NCI-H128 (cell line): ENCODE measurements around the gene OCEL1.

Source experiments
- DNase-seq: peaks from one replicate; lab custom pipeline; 2025; ENCODE audit not compliant: unreplicated experiment; lab: John Stamatoyannopoulos, UW

Gene OCEL1

DNA sequence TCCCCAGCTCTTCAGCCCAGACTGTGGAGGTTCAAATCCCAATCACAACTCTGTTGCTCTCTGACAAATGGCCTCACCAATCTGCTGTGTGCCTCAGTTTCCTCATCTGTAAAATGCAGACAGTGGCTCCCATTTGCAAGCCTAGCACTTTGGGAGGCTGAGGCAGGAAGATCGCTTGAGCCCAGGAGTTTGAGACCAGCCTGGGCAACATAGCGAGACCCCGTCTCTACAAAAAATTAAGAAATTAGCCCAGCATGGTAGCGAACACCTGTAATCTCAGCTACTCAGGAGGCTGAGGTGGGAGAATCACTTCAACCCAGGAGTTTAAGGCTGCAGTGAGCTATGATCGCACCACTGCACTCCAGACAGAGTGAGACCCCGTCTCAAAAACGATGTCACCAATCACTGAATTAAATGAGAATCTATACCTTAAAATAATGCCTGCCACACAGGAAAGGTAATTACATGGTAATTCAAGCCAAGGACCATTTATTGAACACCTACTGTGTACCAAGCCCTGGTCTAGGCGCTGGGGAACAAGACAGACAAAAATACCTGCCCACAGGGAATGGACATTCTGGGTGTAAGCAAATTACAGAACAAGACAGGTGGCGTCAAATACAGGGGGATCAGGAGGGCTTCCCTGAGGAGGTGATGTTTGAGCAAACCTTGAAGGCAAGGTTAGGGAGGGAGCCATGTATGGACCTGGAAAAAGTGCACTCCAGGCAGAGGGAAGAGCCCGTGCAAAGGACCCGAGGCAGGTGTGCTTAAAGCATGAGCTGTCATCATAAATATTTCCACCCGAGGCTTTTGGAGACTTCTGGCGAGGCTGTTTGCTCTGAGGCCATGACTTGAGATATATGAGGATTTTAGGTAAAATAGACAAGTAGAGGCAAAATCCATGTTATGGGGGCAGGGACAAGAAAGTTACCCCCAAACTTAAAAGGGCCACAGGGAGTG, 12.0 kb downstream of the OCEL1 start:
- no peak for DNase-seq

DNA sequence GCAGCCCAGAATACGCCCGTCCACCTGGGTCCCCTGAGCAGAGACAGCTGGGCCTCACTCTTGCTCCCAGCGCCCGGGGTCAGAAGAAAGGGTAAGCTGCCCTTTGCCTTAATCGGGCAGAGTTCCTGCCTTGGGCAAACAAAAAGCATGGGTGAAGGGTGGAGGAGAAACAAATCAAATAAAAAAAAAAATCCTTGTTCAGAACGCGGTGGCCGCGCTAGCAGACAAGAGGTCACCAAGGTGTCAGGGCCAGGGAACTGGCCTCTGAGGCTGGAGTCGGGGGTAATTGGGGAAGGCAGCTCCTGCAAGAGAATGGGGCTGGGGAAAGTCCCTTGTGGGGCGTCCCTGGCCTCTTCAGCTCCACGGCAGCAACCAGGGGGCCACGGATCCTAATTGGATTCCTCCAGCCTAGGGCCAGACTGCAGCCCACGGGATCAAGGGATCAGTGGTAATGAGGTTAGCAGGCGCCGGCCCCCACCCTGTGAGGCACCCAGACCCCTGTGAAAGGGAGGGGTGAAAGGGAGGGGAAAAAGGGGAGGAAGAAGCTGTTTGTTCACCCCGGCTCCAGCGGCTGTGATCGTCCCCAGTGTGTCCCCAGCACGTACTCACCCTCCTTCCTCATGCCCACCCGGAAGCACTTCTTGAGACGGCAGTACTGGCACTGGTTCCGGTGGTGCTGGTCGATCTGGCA, 14.2 kb downstream of the OCEL1 start:
- no peak for DNase-seq

DNA sequence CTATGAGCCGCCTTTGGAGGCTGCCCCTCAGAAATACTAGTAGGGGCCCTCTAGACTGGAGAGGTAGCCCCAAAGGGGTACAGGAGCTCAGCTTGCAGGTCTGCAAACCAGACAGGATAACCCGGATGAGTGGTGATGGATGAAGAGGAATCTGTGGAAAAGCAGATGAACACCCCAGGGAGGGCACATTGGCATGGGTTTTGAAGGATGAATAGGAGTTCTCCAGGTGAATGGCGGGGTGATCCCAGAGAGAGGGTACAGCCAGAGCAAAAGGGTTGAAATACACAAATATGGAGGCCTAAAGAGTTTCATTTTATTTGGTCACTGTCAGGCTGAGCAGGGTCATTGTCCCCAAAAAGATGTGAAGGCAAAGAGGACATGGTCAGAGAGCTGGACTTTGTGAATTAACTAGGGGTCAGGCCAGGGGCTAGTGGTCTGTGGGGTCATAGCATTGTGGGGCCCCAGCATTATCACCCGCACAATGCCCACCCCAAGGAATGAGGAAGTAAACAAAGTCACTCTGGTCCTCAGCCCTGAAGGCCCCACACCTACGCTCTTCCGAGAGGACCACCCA, 14.9 kb downstream of the OCEL1 start:
- no peak for DNase-seq

DNA sequence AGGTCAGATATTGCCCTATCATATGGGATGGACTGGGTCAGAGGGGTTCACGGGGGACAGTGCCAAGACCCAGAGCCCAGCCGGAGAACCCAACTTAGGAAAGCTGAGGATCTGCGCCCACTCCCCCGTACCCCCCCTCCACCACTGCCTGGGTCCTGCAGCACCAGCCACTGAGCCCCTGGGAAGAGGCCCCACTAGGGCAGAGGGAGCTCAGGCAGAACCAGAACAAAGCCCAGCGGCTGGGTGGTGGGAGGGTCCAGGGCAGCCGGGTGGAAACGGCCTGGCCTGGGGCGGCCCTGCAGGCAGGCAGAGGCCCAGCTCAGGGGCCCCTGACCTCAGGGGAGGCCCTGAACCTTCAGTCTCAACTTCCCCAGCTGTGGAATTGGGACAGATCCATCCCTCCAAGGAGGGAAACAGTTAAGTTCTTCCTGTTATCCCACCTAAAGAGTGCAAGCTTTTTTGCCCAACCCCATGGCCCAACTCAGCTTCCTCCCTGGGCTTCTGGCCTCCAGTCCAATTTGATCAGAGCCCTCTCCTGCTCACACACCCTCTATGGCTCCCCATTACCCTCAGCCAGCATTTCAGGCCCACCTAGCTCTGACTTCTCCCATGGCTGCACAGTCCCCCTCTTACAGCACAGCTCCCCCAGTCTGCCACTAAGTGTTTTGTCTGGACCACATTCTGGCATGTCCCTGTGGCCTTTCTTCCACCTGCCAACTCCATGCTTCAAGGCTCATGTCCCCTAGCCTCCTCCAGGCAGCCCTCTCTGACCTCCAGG, 16.6 kb downstream of the OCEL1 start:
- DNase-seq: no peak

DNA sequence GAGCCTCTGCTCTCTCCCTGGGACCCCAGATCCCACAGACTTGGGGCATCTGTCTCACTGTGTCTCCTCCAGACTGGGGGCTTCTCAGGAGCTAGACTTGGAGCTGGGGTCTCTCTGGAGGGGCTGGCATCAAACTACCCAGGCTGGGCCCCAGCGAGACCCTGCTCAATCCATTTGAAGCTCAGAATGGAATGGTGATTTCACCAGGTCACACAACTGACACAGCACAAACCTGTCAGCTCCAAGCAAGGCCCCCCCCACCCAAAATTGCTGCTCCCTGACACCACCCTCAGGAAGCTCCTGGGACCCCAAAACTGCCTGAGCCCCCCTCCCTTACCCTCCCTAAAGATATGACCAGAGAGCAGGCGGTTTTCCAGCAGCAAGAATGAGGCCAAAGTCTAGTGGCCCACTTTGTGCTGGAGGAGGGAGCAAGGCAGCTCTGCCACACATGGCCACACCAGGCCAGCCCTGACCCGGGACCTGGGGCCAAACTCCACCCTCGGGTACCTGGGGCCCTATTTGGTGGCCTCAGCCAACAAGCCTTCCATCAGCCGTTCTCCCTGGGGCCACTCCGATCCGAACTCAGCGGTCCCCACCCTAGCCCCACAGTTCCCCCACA, 17.3 kb downstream of the OCEL1 start:
- no peak for DNase-seq

DNA sequence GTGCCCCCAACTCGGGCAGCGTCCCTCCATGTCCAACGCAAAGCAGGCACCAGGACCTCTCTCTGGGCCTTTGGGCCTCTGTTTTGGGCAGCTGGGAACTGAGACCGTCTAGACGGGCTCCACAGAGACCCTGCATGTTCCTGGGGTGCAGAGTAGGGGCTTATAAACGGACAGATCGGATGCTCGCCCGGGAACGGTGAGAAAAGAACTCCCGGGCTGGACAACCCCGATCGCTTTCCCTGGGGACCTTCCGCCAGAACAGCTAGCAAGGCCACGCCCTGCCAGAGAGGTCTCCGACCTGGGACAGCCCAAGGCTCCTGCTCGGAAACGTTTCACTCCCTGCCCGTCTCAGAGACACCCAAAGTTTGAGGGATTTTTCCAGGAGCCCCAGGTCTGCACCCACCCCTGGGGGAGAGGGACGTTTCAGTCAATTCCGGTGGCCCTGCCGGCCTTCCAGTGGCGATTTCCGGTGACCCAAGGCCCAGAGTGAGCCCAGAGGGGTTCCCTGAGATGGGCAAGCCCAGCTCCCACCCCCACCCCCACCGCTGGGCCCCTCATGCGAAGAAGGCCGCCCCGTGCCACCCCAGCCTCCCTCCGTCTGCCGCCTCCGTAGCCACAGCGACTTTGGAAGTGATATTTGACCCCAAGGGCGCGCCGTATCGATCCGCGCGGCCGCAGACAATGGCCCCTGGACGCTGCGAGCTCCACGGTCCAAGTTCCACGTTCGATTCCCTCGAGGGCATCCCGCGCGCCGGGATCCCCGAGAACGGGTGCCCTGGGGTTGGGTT, 18.0 kb downstream of the OCEL1 start:
- DNase-seq: no peak

DNA sequence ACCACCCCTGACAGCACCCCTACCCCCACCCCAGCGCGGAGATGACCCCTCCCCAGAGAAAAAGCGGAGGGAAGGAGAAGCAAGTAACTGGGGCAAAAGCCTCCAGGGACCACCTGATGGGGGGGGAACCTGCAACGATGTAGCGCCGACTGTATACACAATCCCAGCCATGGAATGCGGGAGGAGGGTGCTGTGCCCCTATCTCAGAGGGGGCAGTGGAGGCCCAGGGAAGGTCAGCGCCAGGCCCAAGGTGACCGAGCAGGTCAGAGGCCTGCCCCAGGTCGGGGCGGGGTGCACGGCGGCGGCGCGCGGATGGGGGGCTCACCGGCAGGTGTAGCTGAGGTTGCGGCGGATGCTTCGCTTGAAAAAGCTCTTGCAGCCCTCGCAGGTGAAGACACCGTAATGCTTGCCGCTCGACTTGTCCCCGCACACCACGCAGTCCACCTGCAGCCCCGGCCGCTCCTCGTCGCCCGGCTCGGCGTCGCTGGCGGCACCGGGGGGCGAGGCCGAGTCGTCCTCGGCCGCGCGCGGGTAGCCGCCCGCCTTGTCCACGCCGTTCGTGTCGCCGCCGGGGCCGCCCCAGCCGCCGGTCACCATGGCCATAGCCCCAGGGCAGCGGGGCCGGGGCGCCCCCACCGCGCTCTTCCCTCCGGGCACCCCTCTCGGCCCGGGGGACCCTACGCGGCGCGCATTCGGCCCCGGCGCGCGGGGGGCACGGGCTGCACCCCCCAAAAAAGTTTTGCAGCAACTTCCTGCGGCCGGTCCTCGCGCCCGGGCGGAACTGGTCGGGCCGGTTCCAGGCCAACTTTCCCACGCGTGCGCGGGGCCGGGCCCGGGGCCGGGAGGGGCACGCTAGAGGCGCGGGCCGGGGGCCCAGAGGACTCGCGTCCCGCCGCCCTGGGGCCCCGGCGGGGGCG, 18.9 kb downstream of the OCEL1 start:
- DNase-seq: no peak

DNA sequence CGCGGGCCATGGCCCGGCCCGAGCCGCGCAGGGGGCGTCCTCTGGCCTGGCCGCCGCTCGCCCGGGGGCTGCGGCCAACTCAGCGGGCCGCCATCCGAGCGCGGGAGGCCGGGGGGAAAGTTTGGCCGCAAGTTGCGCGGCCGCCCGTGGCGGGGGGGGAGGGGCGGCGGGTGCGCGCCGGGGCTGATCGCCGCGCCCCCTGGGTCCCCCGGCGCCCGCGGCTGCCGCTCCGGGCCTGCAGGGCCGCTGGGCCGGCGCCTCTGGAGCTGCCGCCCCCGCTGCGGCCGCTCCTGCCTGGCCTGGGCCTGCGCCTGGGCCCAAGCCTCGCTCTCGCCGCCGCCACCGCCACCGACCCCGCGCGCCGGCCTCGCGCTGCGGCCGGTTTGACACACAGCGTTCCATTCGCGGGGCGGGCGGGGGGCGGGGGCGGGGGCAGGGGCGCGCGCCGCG, 19.5 kb downstream of the OCEL1 start, which contains the start of gene NR2F6:
Gene NR2F6 (minus strand): TSS at position 385 of the 450 bp plus-strand sequence. CDS start 699 bp downstream, outside the sequence.
- DNase-seq: no peak

DNA sequence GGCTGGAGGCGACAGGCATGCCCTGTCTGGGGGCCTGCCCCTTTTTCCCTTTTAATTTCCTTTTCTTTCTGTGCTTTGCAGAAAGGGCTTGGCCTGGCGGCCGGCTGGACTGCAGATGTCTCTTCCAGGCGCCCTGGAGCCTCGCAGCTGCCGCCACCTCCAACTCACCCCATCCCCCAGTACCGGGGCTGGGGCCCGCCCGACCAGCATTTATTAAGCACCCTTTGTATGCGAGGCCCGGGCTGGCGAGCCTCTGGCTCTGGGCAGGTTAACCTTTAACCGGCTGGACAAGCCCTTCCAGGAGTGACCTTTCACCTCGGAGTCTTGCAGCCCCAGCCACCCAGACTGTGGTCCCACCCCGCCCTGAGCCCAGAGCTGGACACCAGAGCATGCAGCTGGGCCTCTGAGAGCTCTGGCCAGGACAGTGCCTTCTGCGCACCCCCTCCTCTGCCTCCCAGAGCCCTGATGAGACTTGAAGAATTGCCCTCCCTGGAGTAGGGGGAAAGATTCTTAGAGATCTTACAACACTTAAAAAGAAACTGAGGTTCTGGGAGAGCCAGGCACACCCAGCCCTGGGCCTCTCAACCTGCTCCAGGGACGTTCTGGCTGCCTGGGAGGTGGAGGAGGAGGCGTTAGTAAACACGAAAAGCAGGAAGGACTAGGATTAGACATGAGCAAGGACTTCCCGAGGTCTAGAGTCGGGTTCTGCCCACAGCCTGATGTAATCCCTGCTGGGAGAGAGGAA, 20.8 kb downstream of the OCEL1 start:
- DNase-seq: no peak

DNA sequence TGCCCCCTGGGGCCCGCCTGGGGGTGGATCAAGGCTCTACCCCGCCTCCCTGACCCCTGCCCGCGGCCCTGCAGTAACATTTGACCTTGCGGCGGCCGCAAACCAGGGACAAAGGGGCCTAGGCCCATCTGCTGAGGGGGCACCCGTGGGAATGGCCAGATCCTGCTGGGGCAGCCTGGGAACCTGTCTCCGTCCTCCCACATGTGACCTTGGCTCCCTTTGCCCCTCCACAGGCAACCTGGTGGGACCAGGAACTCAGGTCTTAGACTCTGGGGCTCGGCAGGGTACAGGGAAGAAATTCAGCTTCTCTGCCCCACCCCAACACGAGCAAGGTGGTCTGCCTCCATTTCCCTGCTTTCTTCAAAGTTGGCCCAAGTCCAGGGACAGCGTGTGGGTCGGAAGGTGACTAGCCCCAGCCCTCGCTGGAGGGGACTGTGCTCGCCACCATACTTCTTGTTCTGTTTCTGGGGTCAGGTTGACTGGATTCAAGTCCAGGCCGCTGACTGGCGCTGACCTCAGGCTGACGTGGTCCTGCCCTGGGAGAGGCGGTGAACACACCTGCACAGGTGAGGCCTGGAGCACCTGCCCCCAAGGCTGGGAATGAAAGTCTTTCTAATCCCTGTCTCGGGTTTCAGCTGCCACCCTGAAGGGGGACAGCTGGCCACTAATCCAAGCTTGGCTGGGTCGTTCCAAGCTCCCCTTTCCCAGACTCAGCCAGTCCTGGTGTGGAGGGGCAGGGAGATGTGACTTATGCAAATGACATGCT, 22.2 kb downstream of the OCEL1 start:
- no peak for DNase-seq

DNA sequence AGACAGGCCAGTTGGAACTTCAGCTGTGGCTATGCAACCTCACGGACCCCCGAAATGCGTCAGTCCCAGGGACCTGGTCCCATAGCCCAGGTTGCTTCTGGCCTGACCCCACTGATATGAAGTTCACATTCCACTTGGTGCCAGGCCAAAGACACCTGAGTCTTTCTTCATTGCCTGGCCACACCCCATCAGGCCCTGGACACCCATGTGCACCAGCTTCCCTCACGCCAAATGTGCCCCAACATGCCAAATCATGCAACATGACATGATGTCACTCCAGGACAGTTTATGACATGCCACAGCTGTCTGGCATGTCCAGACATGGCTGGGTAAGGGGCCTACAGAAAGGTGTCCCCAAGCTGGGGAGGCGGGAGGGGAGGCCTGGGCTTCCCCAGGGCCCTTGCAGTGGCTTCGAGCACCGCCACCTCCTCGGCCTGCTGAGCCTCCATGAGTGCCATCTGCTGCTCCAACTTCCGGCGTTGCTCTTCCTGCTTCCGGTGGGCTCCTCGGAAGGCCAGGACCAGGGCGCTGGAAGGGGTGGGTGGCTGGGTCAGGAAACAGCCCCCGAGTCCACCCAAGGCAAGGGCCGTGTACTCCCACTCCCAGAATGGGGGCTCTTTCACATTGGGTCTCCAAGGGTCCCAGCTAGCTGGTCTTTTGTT, 24.0 kb downstream of the OCEL1 start:
- no peak for DNase-seq

DNA sequence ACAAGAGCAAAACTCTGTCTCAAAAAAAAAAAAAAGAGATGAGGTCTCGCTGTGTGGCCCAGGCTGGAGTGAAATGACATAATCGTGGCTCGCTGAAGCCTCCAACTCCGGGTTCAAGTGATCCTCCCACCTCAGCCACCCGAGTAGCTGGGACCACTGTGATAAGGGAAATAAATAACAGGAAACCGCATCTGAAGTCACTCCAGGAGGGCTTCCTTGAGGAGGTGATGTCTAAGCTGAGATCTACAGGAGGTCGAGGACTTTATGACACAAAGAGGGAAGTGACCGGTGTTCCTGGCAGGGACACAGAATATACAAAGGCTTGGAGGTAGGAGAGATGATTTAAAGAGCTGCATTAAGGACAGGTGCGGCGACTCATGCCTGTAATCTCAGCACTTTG, 28.6 kb downstream of the OCEL1 start:
- DNase-seq: no peak

DNA sequence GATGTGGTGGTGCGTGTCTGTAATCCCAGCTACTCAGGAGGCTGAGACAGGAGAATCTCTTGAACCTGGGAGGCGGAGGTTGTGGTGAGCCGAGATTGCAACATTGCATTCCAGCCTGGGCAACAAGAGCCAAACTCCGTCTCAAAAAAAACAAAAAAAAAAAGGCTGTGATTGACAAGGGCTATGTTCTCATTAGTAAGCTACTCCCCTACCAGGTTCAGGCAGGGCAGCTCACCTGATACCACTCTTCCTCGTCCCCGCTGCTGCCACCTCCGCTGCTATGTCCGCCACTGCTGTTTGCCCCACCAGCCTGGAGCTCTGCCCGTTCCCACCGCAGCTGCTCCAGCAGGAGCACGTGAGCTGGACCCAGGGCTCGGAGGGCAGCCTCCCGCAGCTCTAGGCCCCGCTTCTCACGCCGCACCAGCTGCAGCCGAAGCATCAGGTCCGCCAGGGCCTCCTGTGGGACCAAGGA, 29.2 kb downstream of the OCEL1 start:
- DNase-seq: no peak

DNA sequence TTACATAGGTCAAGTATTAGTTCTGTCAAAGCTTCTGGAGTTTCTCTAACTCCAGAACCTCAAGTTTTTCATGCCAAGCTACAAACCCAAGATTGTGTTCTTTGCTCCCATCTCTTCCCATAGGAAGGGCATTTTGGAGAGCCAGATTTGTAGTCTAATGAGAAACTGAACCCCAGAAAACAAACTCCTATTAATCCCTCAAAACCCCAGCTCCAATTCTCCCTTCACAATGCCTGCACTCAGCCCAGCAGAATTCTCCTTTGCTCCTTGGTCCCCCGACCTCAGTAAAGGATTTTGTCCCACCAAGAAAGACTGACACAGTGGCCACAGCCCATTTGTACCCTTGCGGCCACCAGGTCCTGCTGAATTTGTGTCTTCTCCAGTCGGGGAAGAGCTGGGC, 30.1 kb downstream of the OCEL1 start:
- DNase-seq: no peak

DNA sequence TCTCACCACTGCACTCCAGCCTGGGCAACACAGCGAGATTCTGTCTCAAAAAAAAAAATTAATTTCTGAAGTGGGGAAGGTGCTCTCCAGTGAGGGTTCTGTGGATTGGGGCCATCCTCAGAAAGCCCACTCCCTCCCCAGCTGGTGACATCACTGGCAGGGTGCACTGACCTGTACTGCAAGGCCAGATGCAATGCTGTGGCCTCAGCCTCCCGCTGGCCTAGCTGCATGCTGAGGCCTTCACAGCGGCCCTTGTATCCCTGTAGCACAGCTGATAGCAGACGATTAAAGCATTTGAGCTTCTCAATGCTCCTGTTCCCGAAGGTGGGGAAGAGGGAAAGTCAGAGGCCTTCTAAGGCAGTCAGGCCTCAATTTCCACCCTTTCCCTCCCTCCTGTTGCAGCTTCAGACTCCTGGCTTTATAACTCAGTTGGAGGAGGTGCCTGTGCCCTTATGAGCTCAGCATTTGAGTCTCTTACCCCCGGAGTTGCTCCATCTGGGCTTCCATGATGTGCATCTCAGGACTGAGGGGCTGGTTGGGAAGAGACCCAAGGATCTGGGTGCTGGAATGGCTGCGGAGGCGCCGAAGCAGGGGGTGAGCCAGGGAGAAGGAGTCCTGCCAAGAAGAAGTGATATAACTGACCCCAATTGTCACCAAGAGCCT, 33.2 kb downstream of the OCEL1 start:
- no peak for DNase-seq

DNA sequence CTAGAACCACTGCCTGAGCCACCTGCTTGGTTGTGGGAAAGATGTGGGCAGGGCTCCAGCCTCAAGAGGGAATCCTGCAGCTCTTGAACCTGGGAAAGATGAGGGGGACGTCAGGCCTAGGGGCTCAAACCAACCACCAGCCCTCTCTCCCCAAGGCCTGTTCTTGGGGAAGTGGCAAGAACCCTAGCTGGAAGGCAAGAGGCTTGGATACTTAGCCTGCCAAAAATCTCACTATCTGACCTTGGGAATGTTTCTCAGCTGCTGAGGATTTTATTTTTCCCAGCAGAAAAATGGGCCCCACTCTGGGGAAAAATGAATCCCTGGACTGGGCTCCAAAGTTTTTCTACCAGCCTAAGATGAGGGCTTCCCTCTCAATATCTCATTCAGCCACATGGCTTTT, 33.9 kb downstream of the OCEL1 start:
- no peak for DNase-seq
